K562 (cell line): ENCODE data around the gene PRR35.

ENCODE experiments used
- HDGF ChIP-seq: fragments of 450-650 bp; IDR thresholded peaks from 2 replicates; pipeline ENCODE4 v1.6.1; 2016
- MTA3 ChIP-seq: fragments of 450-650 bp; formaldehyde crosslinking; IDR thresholded peaks from 2 replicates; pipeline ENCODE4 v1.6.1; 2017; ENCODE audit warnings: mild to moderate bottlenecking, borderline replicate concordance
- PTBP1 ChIP-seq: fragments of 200-400 bp; formaldehyde crosslinking; IDR thresholded peaks from 2 replicates; pipeline ENCODE4 v1.6.1; 2017; ENCODE audit warnings: low read depth, low read length
- TARDBP ChIP-seq: fragments of 450-650 bp; IDR thresholded peaks from 2 replicates; pipeline ENCODE4 v1.6.1; 2016
- ZNF324 ChIP-seq: fragments of 250-450 bp; sonication (Bioruptor Pico); IDR thresholded peaks from 2 replicates; pipeline ENCODE4 v1.4.0; 2020; ENCODE audit warnings: mild to moderate bottlenecking
- TF ChIP-seq, protein P1 (sequence below): IDR thresholded peaks from 2 replicates; pipeline ENCODE4 v1.6.1; 2014; ENCODE audit warnings: antibody characterized with exemption
- TF ChIP-seq, protein P2 (sequence below): fragments of 450-650 bp; IDR thresholded peaks from 2 replicates; pipeline ENCODE4 v1.6.1; 2016; ENCODE audit warnings: missing biosample characterization, missing genetic modification characterization

DNA sequence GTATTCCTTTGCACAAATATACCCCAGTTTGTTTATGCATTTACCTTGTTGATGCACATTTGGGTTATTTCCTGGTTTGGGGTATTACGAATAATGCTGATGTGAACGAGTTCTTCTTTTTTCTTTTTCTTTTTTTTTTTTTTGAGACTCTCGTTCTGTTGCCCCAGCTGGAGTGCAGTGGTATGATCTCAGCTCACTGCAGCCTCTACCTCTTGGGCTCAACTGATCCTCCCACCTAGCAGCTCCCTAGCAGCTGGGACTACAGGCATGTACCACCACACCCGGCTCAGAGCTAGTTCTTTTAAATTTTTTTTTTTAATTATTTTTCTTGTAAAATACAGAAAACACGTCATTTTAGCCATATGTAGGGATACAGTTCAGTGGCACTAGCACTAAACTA, 43.7 kb downstream of the PRR35 start:
- TF ChIP-seq, protein P1, sequence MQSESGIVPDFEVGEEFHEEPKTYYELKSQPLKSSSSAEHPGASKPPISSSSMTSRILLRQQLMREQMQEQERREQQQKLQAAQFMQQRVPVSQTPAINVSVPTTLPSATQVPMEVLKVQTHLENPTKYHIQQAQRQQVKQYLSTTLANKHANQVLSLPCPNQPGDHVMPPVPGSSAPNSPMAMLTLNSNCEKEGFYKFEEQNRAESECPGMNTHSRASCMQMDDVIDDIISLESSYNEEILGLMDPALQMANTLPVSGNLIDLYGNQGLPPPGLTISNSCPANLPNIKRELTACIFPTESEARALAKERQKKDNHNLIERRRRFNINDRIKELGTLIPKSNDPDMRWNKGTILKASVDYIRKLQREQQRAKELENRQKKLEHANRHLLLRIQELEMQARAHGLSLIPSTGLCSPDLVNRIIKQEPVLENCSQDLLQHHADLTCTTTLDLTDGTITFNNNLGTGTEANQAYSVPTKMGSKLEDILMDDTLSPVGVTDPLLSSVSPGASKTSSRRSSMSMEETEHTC = no peak
- TF ChIP-seq HDGF = no peak
- no peak for TF ChIP-seq PTBP1
- no peak for TF ChIP-seq ZNF324
- no peak for TF ChIP-seq TARDBP
- TF ChIP-seq MTA3 = no peak
- TF ChIP-seq, protein P2, sequence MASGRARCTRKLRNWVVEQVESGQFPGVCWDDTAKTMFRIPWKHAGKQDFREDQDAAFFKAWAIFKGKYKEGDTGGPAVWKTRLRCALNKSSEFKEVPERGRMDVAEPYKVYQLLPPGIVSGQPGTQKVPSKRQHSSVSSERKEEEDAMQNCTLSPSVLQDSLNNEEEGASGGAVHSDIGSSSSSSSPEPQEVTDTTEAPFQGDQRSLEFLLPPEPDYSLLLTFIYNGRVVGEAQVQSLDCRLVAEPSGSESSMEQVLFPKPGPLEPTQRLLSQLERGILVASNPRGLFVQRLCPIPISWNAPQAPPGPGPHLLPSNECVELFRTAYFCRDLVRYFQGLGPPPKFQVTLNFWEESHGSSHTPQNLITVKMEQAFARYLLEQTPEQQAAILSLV (tag) = no peak
